T-cell (primary cell): ENCODE data around the gene DHRS1. TPM values are rescaled to one million over a fixed set of nuclear protein-coding genes. Genes with fewer than 3 reads are reported as not detected.
A peak's percentile ranks its signal among the peaks of the same experiment; 100 is the strongest.

Source experiments
- ATAC-seq, 4 experiments: fragments of 200-7000 bp in 3 of 4; fragments of 150-1000 bp in 1 of 4; cut with Tn5 transposase; replicated peaks in 1 of 4; 1 replicate in 3 of 4; 2 replicates in 1 of 4; pipeline ENCODE4 v1.10.0; 2021; ENCODE audit warnings: moderate library complexity in 3 of 4, mild to moderate bottlenecking in 2 of 4, moderate number of reproducible peaks in 1 of 4
- CTCF ChIA-PET, 2 donors: fragments of 300-600 bp; sonication (Branson Sonifier 250); formaldehyde crosslinking; loops; one replicate each; lab custom pipeline; 2022; ENCODE audit warnings: antibody characterized with exemption in 2 of 2; lab: Charles Lee
- POLR2A ChIA-PET, 2 donors: fragments of 300-600 bp; sonication (Branson Sonifier 250); formaldehyde crosslinking; loops; one replicate each; lab custom pipeline; 2022; ENCODE audit warnings: antibody characterized with exemption in 2 of 2; lab: Charles Lee
- DNase-seq, 35 experiments: peaks; one replicate each; pipeline versions ENCODE4 v3.0.0 to v3.0.0-alpha.2; 2013 to 2023
- H3K27ac ChIP-seq: one replicate; pipeline ENCODE4 v1.5.1; 2013; ENCODE audit warnings: low read length
- H3K27me3 ChIP-seq, 2 experiments: replicated peaks in 1 of 2; 1 replicate in 1 of 2; 2 replicates in 1 of 2; pipeline versions ENCODE4 v1.6.1 to v1.7.0; 2013; ENCODE audit warnings: low read length in 1 of 2, mixed read lengths in 1 of 2; ENCODE audit not compliant: control insufficient read depth in 2 of 2, insufficient read depth in 2 of 2; ENCODE audit errors: extremely low read depth in 1 of 2
- H3K36me3 ChIP-seq, 2 donors: 1 replicate in 1 of 2; 2 replicates in 1 of 2; pipeline versions ENCODE4 v1.6.1 to v1.7.0; 2013; ENCODE audit warnings: low read length in 1 of 2; ENCODE audit not compliant: control insufficient read depth in 2 of 2, insufficient read depth in 1 of 2; ENCODE audit errors: extremely low read depth in 1 of 2
- H3K4me1 ChIP-seq, 2 experiments: 1 replicate in 1 of 2; 2 replicates in 1 of 2; pipeline versions ENCODE4 v1.6.1 to v1.7.0; 2013; ENCODE audit warnings: low read length in 2 of 2, mixed read lengths in 1 of 2; ENCODE audit not compliant: insufficient read depth in 2 of 2, control insufficient read depth in 1 of 2; ENCODE audit errors: extremely low read depth in 1 of 2
- H3K4me3 ChIP-seq, 2 donors: 1 replicate in 1 of 2; 2 replicates in 1 of 2; pipeline versions ENCODE4 v1.5.1 to v1.7.0; 2013; ENCODE audit warnings: mild to moderate bottlenecking in 2 of 2, low read length in 1 of 2, moderate library complexity in 1 of 2; ENCODE audit not compliant: control insufficient read depth in 1 of 2; ENCODE audit errors: extremely low read depth in 1 of 2
- H3K9me3 ChIP-seq: 2 replicates; pipeline ENCODE4 v1.7.0; 2013
- H3K27ac Mint-ChIP-seq, 2 donors: one replicate each; pipeline ENCODE4 v1.8.0; 2020 to 2021; ENCODE audit warnings: mild to moderate bottlenecking in 2 of 2, mixed read lengths in 2 of 2
- H3K27me3 Mint-ChIP-seq, 2 donors: one replicate each; pipeline ENCODE4 v1.8.0; 2021 to 2022; ENCODE audit warnings: mixed read lengths in 2 of 2
- H3K36me3 Mint-ChIP-seq: one replicate; pipeline ENCODE4 v1.8.0; 2021; ENCODE audit warnings: mixed read lengths
- H3K4me1 Mint-ChIP-seq, 3 donors: one replicate each; pipeline ENCODE4 v1.8.0; 2020 to 2022; ENCODE audit warnings: mixed read lengths in 3 of 3, mild to moderate bottlenecking in 1 of 3
- H3K4me3 Mint-ChIP-seq, 3 donors: one replicate each; pipeline ENCODE4 v1.8.0; 2020 to 2022; ENCODE audit warnings: mild to moderate bottlenecking in 3 of 3, mixed read lengths in 3 of 3, moderate library complexity in 3 of 3
- H3K9me3 Mint-ChIP-seq, 3 donors: one replicate each; pipeline ENCODE4 v1.8.0; 2020 to 2022; ENCODE audit warnings: mixed read lengths in 3 of 3
- WGBS: methylation state at CpG from one replicate; pipeline ENCODE4 v1.1.5; 2013; ENCODE audit warnings: missing lambda C conversion rate; ENCODE audit not compliant: insufficient coverage; 5-methylcytosine and 5-hydroxymethylcytosine counted together
- total RNA-seq, 35 experiments: library from RNA in 6 of 35; stranded (reverse) in 6 of 35; fragments of 120-200 nt in 1 of 35; gene quantifications; one replicate each; pipeline versions ENCODE4 v1.2.1 to v1.2.4 and lab custom pipeline; 2013 to 2026

DHRS1 gene
- total RNA-seq, 5 donors from 2014 or later (not counting 1 experiment from before 2014, with no cell fraction given), result 34.2 to 47.6 (median 39.1) TPM

GRCh38 chr14:24271834-24272263 is 27.7 kb downstream of the DHRS1 start:
- Histone ChIP-seq H3K27me3 (no peaks in the 10 kb centered on the region), H3K9me3 (no peaks in the 10 kb centered on the region), H3K4me3 (peak overlapping the region; percentile 27 to 94), H3K4me1 (peaks cover 15 to 29% of the 10 kb centered on the region in 2 experiments), H3K27ac (peak overlapping the region; percentile 94), H3K36me3 (peaks cover 14 to 23% of the 10 kb centered on the region in 2 donors)
- ChIA-PET POLR2A (interaction anchor here (0.5 to 2.3 kb wide), 3 partner anchors 29 to 158 kb away, joined by 3 to 19 read pairs (median 5); partner anchors contain the start of genes CBLN3 (in 1 of the 2), KHNYN (in 1 of the 2) and TINF2 (in 1 of the 2)), CTCF (interaction anchor here in 1 of 2 donors (0.7 to 2.3 kb wide), 6 partner anchors 28 to 160 kb away, joined by 3 to 30 read pairs (median 4); partner anchors contain the start of genes CIDEB and TINF2)
- peak overlapping the region; percentile 84 to 90 (median 90) for H3K4me3 Mint-ChIP-seq
- peaks cover 17% of the 10 kb centered on the region for H3K36me3 Mint-ChIP-seq
- ATAC-seq, result no peak
- no peak for DNase-seq
- peak overlapping the region; percentile 94 to 97 for H3K27ac Mint-ChIP-seq
- WGBS, result 11% methylated on average over 3 of the region's 3 CpGs
- H3K9me3 Mint-ChIP-seq, result no peaks in the 10 kb centered on the region
- H3K27me3 Mint-ChIP-seq, result no peaks in the 10 kb centered on the region
- peaks cover 34 to 54% (median 40%) of the 10 kb centered on the region in 3 donors for H3K4me1 Mint-ChIP-seq

- no peaks in the 10 kb centered on the region for H3K9me3 ChIP-seq
- ATAC-seq (peak; percentile 87 to 97 (median 95)), DNase-seq (peak; percentile 85 to 98 (median 96))
- H3K4me3 Mint-ChIP-seq, result peak within 1 kb of the TSS; percentile 84 to 90 (median 90)
- H3K27me3 Mint-ChIP-seq, result no peaks in the 10 kb centered on the region
- WGBS, result under 1% methylated on average over 53 of the region's 61 CpGs
- CTCF ChIA-PET, result interaction anchor here (1.0 to 2.6 kb wide), 9 partner anchors 8 to 160 kb away, joined by 3 to 30 read pairs (median 5); partner anchors contain the start of genes TINF2 (in 2 of the 2) and CIDEB (in 1 of the 2)
- H3K9me3 Mint-ChIP-seq, result no peaks in the 10 kb centered on the region
- POLR2A ChIA-PET, result interaction anchor here (0.5 to 2.3 kb wide), 6 partner anchors 26 to 158 kb away, joined by 3 to 19 read pairs (median 4); partner anchors contain the start of genes CBLN3 (in 1 of the 2), KHNYN (in 1 of the 2) and TINF2 (in 1 of the 2)
- H3K36me3 ChIP-seq, result peaks cover 14 to 27% of the 10 kb centered on the region in 2 donors
- peak within 1 kb of the TSS; percentile 95 to 97 for H3K27ac Mint-ChIP-seq
- peaks cover 23% of the 10 kb centered on the region for H3K36me3 Mint-ChIP-seq
- H3K4me1 ChIP-seq, result peaks cover 15 to 29% of the 10 kb centered on the region in 2 experiments
- H3K4me1 Mint-ChIP-seq, result peaks cover 34 to 51% (median 37%) of the 10 kb centered on the region in 3 donors
- no peaks in the 10 kb centered on the region for H3K27me3 ChIP-seq
- peak within 1 kb of the TSS; percentile 82 to 94 for H3K4me3 ChIP-seq
- H3K27ac ChIP-seq, result peak within 1 kb of the TSS; percentile 96
Observed at GRCh38 chr14:24271134-24271833, 28.3 kb downstream of the DHRS1 start, which contains the start of gene RABGGTA. Gene RABGGTA, minus strand, starts transcription at chr14:24271597. Its CDS starts 482 bp downstream, at chr14:24271115.

GRCh38 chr14:24270537-24271133 is 28.9 kb downstream of the DHRS1 start:
- H3K27ac ChIP-seq, result peak overlapping the region; percentile 96
- Mint-ChIP-seq H3K4me3 (peak overlapping the region; percentile 84 to 90 (median 90)), H3K4me1 (peaks cover 34 to 50% (median 37%) of the 10 kb centered on the region in 3 donors), H3K27ac (peak overlapping the region; percentile 93 to 95), H3K27me3 (no peaks in the 10 kb centered on the region), H3K9me3 (no peaks in the 10 kb centered on the region), H3K36me3 (peaks cover 28% of the 10 kb centered on the region)
- no peaks in the 10 kb centered on the region for H3K27me3 ChIP-seq
- no peaks in the 10 kb centered on the region for H3K9me3 ChIP-seq
- H3K4me3 ChIP-seq, result peak overlapping the region; percentile 82 to 94
- ChIA-PET CTCF (interaction anchor here (0.6 to 2.6 kb wide), 7 partner anchors 9 to 161 kb away, joined by 3 to 30 read pairs (median 6); partner anchors contain the start of genes TINF2 (in 2 of the 2) and CIDEB (in 1 of the 2)), POLR2A (interaction anchor here (0.6 to 2.3 kb wide), 5 partner anchors 27 to 159 kb away, joined by 3 to 19 read pairs (median 5); partner anchors contain the start of genes CBLN3 (in 1 of the 2), KHNYN (in 1 of the 2) and TINF2 (in 1 of the 2))
- 21% methylated on average over 13 of the region's 13 CpGs for WGBS
- ATAC-seq (peak in 2 of 4 experiments; percentile 4), DNase-seq (no peak)
- peaks cover 14 to 33% of the 10 kb centered on the region in 2 donors for H3K36me3 ChIP-seq
- H3K4me1 ChIP-seq, result peaks cover 15 to 29% of the 10 kb centered on the region in 2 experiments

GRCh38 chr14:24269910-24270536 is 29.6 kb downstream of the DHRS1 start:
- ATAC-seq, result no peak
- Histone ChIP-seq H3K36me3 (peaks cover 14 to 39% of the 10 kb centered on the region in 2 donors), H3K4me3 (no peak overlapping the region), H3K27me3 (no peaks in the 10 kb centered on the region), H3K27ac (no peak overlapping the region), H3K4me1 (peaks cover 15 to 29% of the 10 kb centered on the region in 2 experiments), H3K9me3 (no peaks in the 10 kb centered on the region)
- Mint-ChIP-seq H3K27me3 (no peaks in the 10 kb centered on the region), H3K27ac (peak overlapping the region in 1 of 2 donors; percentile 95), H3K4me3 (peak overlapping the region; percentile 84 to 90 (median 90)), H3K9me3 (no peaks in the 10 kb centered on the region), H3K4me1 (peaks cover 34 to 43% (median 37%) of the 10 kb centered on the region in 3 donors), H3K36me3 (peaks cover 29% of the 10 kb centered on the region)
- POLR2A ChIA-PET, result interaction anchor here (0.8 to 2.3 kb wide), 3 partner anchors 27 to 61 kb away, joined by 3 to 19 read pairs (median 3); partner anchors contain the start of gene TINF2 (in 1 of the 2)
- no peak for DNase-seq
- CTCF ChIA-PET, result interaction anchor here (0.6 to 2.6 kb wide), 6 partner anchors 9 to 161 kb away, joined by 3 to 30 read pairs (median 3); partner anchors contain the start of gene TINF2 (in 1 of the 2)
- WGBS, result 94% methylated on average over 10 of the region's 14 CpGs

DNA sequence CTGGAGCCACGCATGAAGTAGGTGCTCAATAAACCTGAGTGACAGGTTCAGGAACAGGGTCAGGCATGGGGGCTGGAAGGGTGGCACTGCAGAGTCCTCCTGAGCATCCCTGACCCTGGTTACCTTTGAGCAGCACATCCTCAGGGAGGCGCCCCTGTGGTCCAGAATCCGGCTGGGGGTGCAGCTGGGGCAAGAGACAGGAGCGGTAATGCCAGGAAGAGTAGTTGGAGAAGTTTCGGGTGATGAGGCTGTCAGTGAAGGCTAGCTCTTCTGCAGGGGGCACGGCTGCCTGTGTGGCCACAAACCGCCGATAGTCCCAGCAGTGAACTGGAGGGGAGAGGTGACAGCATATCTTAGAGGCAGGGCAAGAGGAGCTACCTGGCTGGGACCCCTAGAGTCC is 30.2 kb downstream of the DHRS1 start:
- H3K9me3 ChIP-seq, result no peaks in the 10 kb centered on the region
- no peak for DNase-seq
- H3K27ac ChIP-seq, result no peak overlapping the region
- H3K4me3 ChIP-seq, result no peak overlapping the region
- H3K4me1 Mint-ChIP-seq, result peaks cover 34 to 41% (median 35%) of the 10 kb centered on the region in 3 donors
- WGBS, result 94% methylated on average over 6 of the region's 8 CpGs
- peak overlapping the region in 1 of 2 donors; percentile 19 for H3K27ac Mint-ChIP-seq
- peaks cover 15 to 27% of the 10 kb centered on the region in 2 experiments for H3K4me1 ChIP-seq
- H3K9me3 Mint-ChIP-seq, result no peaks in the 10 kb centered on the region
- ATAC-seq, result no peak
- peaks cover 34% of the 10 kb centered on the region for H3K36me3 Mint-ChIP-seq
- no peaks in the 10 kb centered on the region for H3K27me3 Mint-ChIP-seq
- H3K27me3 ChIP-seq, result no peaks in the 10 kb centered on the region
- POLR2A ChIA-PET, result interaction anchor here in 1 of 2 donors (0.8 kb wide), 1 partner anchor 61 kb away, joined by 3 read pairs; no protein-coding TSS in a partner anchor
- peaks cover 14 to 40% of the 10 kb centered on the region in 2 donors for H3K36me3 ChIP-seq
- peak overlapping the region in 2 of 3 donors; percentile 6 to 9 for H3K4me3 Mint-ChIP-seq
- CTCF ChIA-PET, result interaction anchor here (0.7 to 2.6 kb wide), 5 partner anchors 21 to 27 kb away, joined by 3 to 30 read pairs (median 3); partner anchors contain the start of gene TINF2 (in 1 of the 2)
